ENCODE results near the gene TBC1D7. TPM values are rescaled to one million over a fixed set of nuclear protein-coding genes. Genes with fewer than 3 reads are reported as not detected.

The TBC1D7 gene
- total RNA-seq, 1 donor from 2014 or later, result 35.4 TPM

- TF ChIP-seq CTCF (conservative IDR thresholded peaks at IDR 0.05), result no peak
- Mint-ChIP-seq H3K9me3 (no peaks in the 10 kb centered on the region), H3K36me3 (ENCODE audit: low read depth) (peaks cover 16% of the 10 kb centered on the region), H3K4me1 (peaks cover 15% of the 10 kb centered on the region), H3K27me3 (ENCODE audit: low read depth) (no peaks in the 10 kb centered on the region), H3K4me3 (no peak overlapping the region), H3K27ac (ENCODE audit: unreplicated experiment) (no peak overlapping the region)
- no peak for DNase-seq (ENCODE audit: low read depth, low spot score)
These were observed 23.6 kb downstream of the TBC1D7 start for GRCh38 chr6:13304580-13305260.

GRCh38 chr6:13304101-13304500 lies 24.2 kb downstream of the TBC1D7 start:
- H3K27me3 Mint-ChIP-seq (ENCODE audit: low read depth), result no peaks in the 10 kb centered on the region
- no peak overlapping the region for H3K27ac Mint-ChIP-seq (ENCODE audit: unreplicated experiment)
- no peak for DNase-seq (ENCODE audit: low read depth, low spot score)
- peaks cover 16% of the 10 kb centered on the region for H3K36me3 Mint-ChIP-seq (ENCODE audit: low read depth)
- no peaks in the 10 kb centered on the region for H3K9me3 Mint-ChIP-seq
- TF ChIP-seq CTCF (conservative IDR thresholded peaks at IDR 0.05), result no peak
- peaks cover 15% of the 10 kb centered on the region for H3K4me1 Mint-ChIP-seq
- no peak overlapping the region for H3K4me3 Mint-ChIP-seq

GRCh38 chr6:13303668-13304017 lies 24.7 kb downstream of the TBC1D7 start:
- Mint-ChIP-seq H3K27me3 (ENCODE audit: low read depth) (no peaks in the 10 kb centered on the region), H3K4me1 (peaks cover 15% of the 10 kb centered on the region), H3K4me3 (no peak overlapping the region), H3K9me3 (no peaks in the 10 kb centered on the region), H3K27ac (ENCODE audit: unreplicated experiment) (peak overlapping the region; percentile 24), H3K36me3 (ENCODE audit: low read depth) (peaks cover 16% of the 10 kb centered on the region)
- DNase-seq (ENCODE audit: low read depth, low spot score), result no peak
- TF ChIP-seq CTCF (conservative IDR thresholded peaks at IDR 0.05), result no peak

GRCh38 chr6:13302751-13303667 lies 25.3 kb downstream of the TBC1D7 start:
- Mint-ChIP-seq H3K9me3 (no peaks in the 10 kb centered on the region), H3K4me3 (no peak overlapping the region), H3K36me3 (ENCODE audit: low read depth) (peaks cover 19% of the 10 kb centered on the region), H3K27ac (ENCODE audit: unreplicated experiment) (peak overlapping the region; percentile 95), H3K27me3 (ENCODE audit: low read depth) (no peaks in the 10 kb centered on the region), H3K4me1 (peaks cover 15% of the 10 kb centered on the region)
- TF ChIP-seq CTCF (conservative IDR thresholded peaks at IDR 0.05), result no peak
- no peak for DNase-seq (ENCODE audit: low read depth, low spot score)

GRCh38 chr6:13302291-13302690 lies 26.0 kb downstream of the TBC1D7 start:
- Mint-ChIP-seq H3K27me3 (ENCODE audit: low read depth) (no peaks in the 10 kb centered on the region), H3K36me3 (ENCODE audit: low read depth) (peaks cover 23% of the 10 kb centered on the region), H3K9me3 (no peaks in the 10 kb centered on the region), H3K4me3 (no peak overlapping the region), H3K27ac (ENCODE audit: unreplicated experiment) (peak overlapping the region; percentile 96), H3K4me1 (peaks cover 15% of the 10 kb centered on the region)
- no peak for DNase-seq (ENCODE audit: low read depth, low spot score)
- no peak for TF ChIP-seq CTCF (conservative IDR thresholded peaks at IDR 0.05)

Measured in neural crest cell (in vitro differentiated cells).